HL-60 (cell line): ENCODE data around the gene SCNN1G.

Source experiments
- DNase-seq, 2 experiments: peaks; one replicate each; pipeline ENCODE4 v3.0.0-alpha.2; 2010 to 2020; ENCODE audit warnings: low read depth in 1 of 2, low spot score in 1 of 2
- H3K27ac ChIP-seq: fragments of 250-450 bp; sonication (Bioruptor Pico); replicated peaks from 2 replicates; pipeline ENCODE4 v1.5.1; 2020; ENCODE audit warnings: mild to moderate bottlenecking, moderate library complexity
- H3K27me3 ChIP-seq: fragments of 250-450 bp; sonication (Bioruptor Pico); 2 replicates; pipeline ENCODE4 v1.5.1; 2021; ENCODE audit warnings: mild to moderate bottlenecking, moderate library complexity; ENCODE audit not compliant: insufficient read depth, poor library complexity, severe bottlenecking
- H3K4me3 ChIP-seq: replicated peaks from 2 replicates; pipeline ENCODE4 v1.5.1; 2011; ENCODE audit warnings: mild to moderate bottlenecking, control low read depth, low read length; ENCODE audit not compliant: insufficient read depth
- CTCF ChIP-seq: IDR thresholded peaks from one replicate; pipeline ENCODE4 v1.5.1; 2011; ENCODE audit warnings: low read length, control low read depth, inconsistent platforms; ENCODE audit not compliant: insufficient read depth
- GABPA ChIP-seq: IDR thresholded peaks from 2 replicates; pipeline ENCODE4 v1.6.1; 2012; ENCODE audit warnings: low read depth
- POLR2AphosphoS5 ChIP-seq: IDR thresholded peaks from 2 replicates; pipeline ENCODE4 v1.6.1; 2012; ENCODE audit warnings: low read depth
- REST ChIP-seq: IDR thresholded peaks from 2 replicates; pipeline ENCODE4 v1.6.1; 2012; ENCODE audit warnings: low read depth; ENCODE audit not compliant: insufficient replicate concordance
- SPI1 ChIP-seq: IDR thresholded peaks from 2 replicates; pipeline ENCODE4 v1.6.1; 2012; ENCODE audit warnings: low read depth, mild to moderate bottlenecking, borderline replicate concordance

SCNN1G gene

GRCh38 chr16:23152386-23153178 is 30.0 kb upstream of the SCNN1G start:
- TF ChIP-seq REST = no peak
- no peak for TF ChIP-seq SPI1
- no peak for TF ChIP-seq POLR2AphosphoS5
- TF ChIP-seq GABPA = no peak
- TF ChIP-seq CTCF = no peak
- Histone ChIP-seq H3K4me3 (no peak overlapping the region), H3K27ac (no peak overlapping the region), H3K27me3 (no peaks in the 10 kb centered on the region)
- DNase-seq = no peak

- Histone ChIP-seq H3K27me3 (no peaks in the 10 kb centered on the region), H3K4me3 (no peak overlapping the region), H3K27ac (no peak overlapping the region)
- TF ChIP-seq CTCF = peak; percentile 43
- no peak for TF ChIP-seq REST
- no peak for TF ChIP-seq SPI1
- TF ChIP-seq GABPA = no peak
- no peak for TF ChIP-seq POLR2AphosphoS5
- DNase-seq = peak in 1 of 2 experiments; percentile 5
These were observed 27.0 kb upstream of the SCNN1G start for GRCh38 chr16:23155445-23156049.

GRCh38 chr16:23156110-23156509 is 26.4 kb upstream of the SCNN1G start:
- no peak for DNase-seq
- TF ChIP-seq REST = no peak
- TF ChIP-seq GABPA = no peak
- TF ChIP-seq CTCF = no peak
- no peak for TF ChIP-seq SPI1
- TF ChIP-seq POLR2AphosphoS5 = no peak
- no peak overlapping the region for H3K27ac ChIP-seq
- no peak overlapping the region for H3K4me3 ChIP-seq
- no peaks in the 10 kb centered on the region for H3K27me3 ChIP-seq
